WTC11 (cell line): ENCODE measurements around the gene ADAMTS2.

Experiments
- CTCF ChIP-seq: fragments of 200-600 bp; IDR thresholded peaks from 2 replicates; pipeline ENCODE4 v1.8.0; 2022; ENCODE audit warnings: antibody characterized with exemption
- ETV6 ChIP-seq: sonication (generic); formaldehyde crosslinking; IDR thresholded peaks from 2 replicates; pipeline ENCODE4 v1.8.1; 2022; ENCODE audit warnings: mild to moderate bottlenecking, missing genetic modification reagents
- PREB ChIP-seq: sonication (generic); formaldehyde crosslinking; IDR thresholded peaks from 2 replicates; pipeline ENCODE4 v1.8.1; 2022; ENCODE audit warnings: mild to moderate bottlenecking, missing genetic modification reagents, moderate library complexity, borderline replicate concordance
- USF1 ChIP-seq: sonication (generic); formaldehyde crosslinking; IDR thresholded peaks from 2 replicates; pipeline ENCODE4 v1.8.0; 2022; ENCODE audit warnings: mild to moderate bottlenecking, missing genetic modification reagents
- ZNF317 ChIP-seq: sonication (generic); formaldehyde crosslinking; IDR thresholded peaks from 2 replicates; pipeline ENCODE4 v1.8.1; 2023; ENCODE audit warnings: low read depth, mild to moderate bottlenecking, moderate library complexity, missing genetic modification reagents, borderline replicate concordance

GRCh38 chr5:179061025-179061424, 284.2 kb downstream of the ADAMTS2 start:
- no peak for TF ChIP-seq ZNF317 (CRISPR knock-in tag)
- TF ChIP-seq PREB = no peak
- TF ChIP-seq ETV6 (CRISPR knock-in tag) = no peak
- TF ChIP-seq CTCF = no peak
- TF ChIP-seq USF1 = no peak
